ENCODE data around the gene NF2.

- no peak for TF ChIP-seq CTCF (IDR thresholded peaks at IDR 0.05; ENCODE audit: low read depth, low read length)
- TF ChIP-seq MYC (IDR thresholded peaks at IDR 0.05; ENCODE audit: low read depth, low read length) = no peak
- no peak for TF ChIP-seq POLR2A (IDR thresholded peaks at IDR 0.05; ENCODE audit: extremely low read depth, insufficient read length)
Measured at GRCh38 chr22:29724843-29725242, 121.4 kb downstream of the NF2 start.

Measured in NB4 (cell line).